Upper lobe of right lung (tissue), 1 donor: ENCODE measurements around the gene RING1. TPM values are rescaled to one million over a fixed set of nuclear protein-coding genes. Genes with fewer than 3 reads are reported as not detected.
A peak's percentile ranks its signal among the peaks of the same experiment; 100 is the strongest.

Source experiments
- ATAC-seq: fragments of 200-7000 bp; cut with Tn5 transposase; one replicate; pipeline ENCODE4 v1.9.1; 2020; ENCODE audit warnings: mild to moderate bottlenecking, moderate library complexity
- DNase-seq: peaks from one replicate; pipeline ENCODE4 v3.0.0-alpha.2; 2020
- H3K27ac ChIP-seq: fragments of 200-600 bp; one replicate; pipeline ENCODE4 v1.8.0; 2022
- H3K27me3 ChIP-seq: fragments of 200-600 bp; one replicate; pipeline ENCODE4 v1.8.0; 2022; ENCODE audit warnings: mild to moderate bottlenecking
- H3K36me3 ChIP-seq: fragments of 200-600 bp; one replicate; pipeline ENCODE4 v1.8.0; 2022
- H3K4me1 ChIP-seq: fragments of 200-600 bp; one replicate; pipeline ENCODE4 v1.8.0; 2022
- H3K4me3 ChIP-seq: fragments of 200-600 bp; one replicate; pipeline ENCODE4 v1.8.0; 2022; ENCODE audit warnings: mild to moderate bottlenecking
- H3K9me3 ChIP-seq: fragments of 200-600 bp; one replicate; pipeline ENCODE4 v1.8.0; 2022
- intact Hi-C: fragments of 100-400 bp; cut with DNase I; formaldehyde crosslinking; loops from one replicate; pipeline ENCODE4 v1.11.0; 2022
- total RNA-seq: library from RNA; stranded (reverse); fragmentation: NEBNext Ultra II Directional; extraction: Animal tissue kit (Norgen Biotek cat#: 25700); gene quantifications from one replicate; pipeline ENCODE4 v1.2.1, GENCODE V29; 2021
- TF ChIP-seq, protein P1 (sequence below): fragments of 200-600 bp; IDR thresholded peaks from one replicate; pipeline ENCODE4 v1.8.0; 2022; ENCODE audit warnings: antibody characterized with exemption
- donor health status: DM: no; HTN: yes; CAD: no; lungs with severe emphysema.

The RING1 gene
- total RNA-seq, 1 donor from 2014 or later: 42.0 TPM

DNA sequence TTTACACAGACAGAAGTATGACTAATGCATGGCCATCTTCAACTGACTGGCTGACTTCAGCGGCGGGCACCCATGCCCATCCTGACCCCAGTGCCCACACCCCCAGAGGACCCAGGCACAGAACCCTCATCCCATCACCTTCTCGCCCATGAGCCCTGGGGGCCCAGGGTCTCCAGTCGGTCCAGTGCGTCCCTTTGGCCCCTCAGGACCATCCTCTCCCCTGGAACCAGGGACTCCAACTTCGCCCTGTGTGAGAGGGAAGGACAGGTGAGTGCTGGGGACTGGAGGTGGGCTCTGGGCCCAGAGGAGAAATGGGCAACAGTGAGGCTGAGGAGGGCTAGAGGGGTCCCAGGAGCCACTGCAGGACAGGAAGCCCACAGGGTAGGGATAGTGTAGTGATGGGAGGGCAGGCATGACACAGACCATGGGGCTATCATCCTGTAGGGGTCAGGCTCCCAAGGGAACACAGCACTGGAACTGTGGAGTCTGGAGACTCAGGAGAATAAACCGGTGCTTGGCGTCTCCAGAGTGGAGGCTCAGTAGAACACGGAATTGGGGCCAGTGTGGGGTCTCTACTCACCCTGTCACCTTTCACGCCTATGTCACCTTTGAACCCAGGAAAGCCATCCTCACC, 32.7 kb upstream of the RING1 start:
- no peaks in the 10 kb centered on the region for H3K27me3 ChIP-seq
- H3K27ac ChIP-seq: no peak overlapping the region
- no peak overlapping the region for H3K4me3 ChIP-seq
- ATAC-seq: no peak
- DNase-seq: peak; percentile 40
- TF ChIP-seq, protein P1, sequence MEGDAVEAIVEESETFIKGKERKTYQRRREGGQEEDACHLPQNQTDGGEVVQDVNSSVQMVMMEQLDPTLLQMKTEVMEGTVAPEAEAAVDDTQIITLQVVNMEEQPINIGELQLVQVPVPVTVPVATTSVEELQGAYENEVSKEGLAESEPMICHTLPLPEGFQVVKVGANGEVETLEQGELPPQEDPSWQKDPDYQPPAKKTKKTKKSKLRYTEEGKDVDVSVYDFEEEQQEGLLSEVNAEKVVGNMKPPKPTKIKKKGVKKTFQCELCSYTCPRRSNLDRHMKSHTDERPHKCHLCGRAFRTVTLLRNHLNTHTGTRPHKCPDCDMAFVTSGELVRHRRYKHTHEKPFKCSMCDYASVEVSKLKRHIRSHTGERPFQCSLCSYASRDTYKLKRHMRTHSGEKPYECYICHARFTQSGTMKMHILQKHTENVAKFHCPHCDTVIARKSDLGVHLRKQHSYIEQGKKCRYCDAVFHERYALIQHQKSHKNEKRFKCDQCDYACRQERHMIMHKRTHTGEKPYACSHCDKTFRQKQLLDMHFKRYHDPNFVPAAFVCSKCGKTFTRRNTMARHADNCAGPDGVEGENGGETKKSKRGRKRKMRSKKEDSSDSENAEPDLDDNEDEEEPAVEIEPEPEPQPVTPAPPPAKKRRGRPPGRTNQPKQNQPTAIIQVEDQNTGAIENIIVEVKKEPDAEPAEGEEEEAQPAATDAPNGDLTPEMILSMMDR: no peak
- H3K4me1 ChIP-seq: no peaks in the 10 kb centered on the region
- no peaks in the 10 kb centered on the region for H3K36me3 ChIP-seq
- H3K9me3 ChIP-seq: no peaks in the 10 kb centered on the region
- intact Hi-C loops: no loop called here

DNA sequence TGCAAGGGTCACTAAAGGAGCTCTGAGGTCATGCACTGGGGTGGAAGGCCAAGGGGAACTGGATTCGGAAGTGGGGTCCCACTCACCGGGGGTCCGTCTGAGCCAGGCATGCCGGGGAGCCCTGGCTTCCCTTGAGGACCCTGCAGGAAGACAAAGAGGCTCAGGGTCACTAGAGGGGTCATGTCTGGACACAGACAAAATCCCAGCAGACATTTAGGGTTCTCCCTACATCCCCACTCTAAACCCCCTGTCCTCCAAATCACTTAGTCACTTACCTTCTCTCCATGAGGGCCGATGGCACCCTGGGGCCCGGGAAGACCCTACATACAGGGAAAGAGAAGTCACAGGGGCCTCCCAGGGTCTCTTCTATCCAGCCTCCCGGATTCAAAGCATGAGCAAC, 31.4 kb upstream of the RING1 start:
- peak; percentile 39 for DNase-seq
- H3K36me3 ChIP-seq: no peaks in the 10 kb centered on the region
- ATAC-seq: no peak
- H3K4me1 ChIP-seq: no peaks in the 10 kb centered on the region
- no peak overlapping the region for H3K4me3 ChIP-seq
- TF ChIP-seq, protein P1: no peak
- intact Hi-C loops: no loop called here
- H3K9me3 ChIP-seq: no peaks in the 10 kb centered on the region
- no peaks in the 10 kb centered on the region for H3K27me3 ChIP-seq
- H3K27ac ChIP-seq: no peak overlapping the region

DNA sequence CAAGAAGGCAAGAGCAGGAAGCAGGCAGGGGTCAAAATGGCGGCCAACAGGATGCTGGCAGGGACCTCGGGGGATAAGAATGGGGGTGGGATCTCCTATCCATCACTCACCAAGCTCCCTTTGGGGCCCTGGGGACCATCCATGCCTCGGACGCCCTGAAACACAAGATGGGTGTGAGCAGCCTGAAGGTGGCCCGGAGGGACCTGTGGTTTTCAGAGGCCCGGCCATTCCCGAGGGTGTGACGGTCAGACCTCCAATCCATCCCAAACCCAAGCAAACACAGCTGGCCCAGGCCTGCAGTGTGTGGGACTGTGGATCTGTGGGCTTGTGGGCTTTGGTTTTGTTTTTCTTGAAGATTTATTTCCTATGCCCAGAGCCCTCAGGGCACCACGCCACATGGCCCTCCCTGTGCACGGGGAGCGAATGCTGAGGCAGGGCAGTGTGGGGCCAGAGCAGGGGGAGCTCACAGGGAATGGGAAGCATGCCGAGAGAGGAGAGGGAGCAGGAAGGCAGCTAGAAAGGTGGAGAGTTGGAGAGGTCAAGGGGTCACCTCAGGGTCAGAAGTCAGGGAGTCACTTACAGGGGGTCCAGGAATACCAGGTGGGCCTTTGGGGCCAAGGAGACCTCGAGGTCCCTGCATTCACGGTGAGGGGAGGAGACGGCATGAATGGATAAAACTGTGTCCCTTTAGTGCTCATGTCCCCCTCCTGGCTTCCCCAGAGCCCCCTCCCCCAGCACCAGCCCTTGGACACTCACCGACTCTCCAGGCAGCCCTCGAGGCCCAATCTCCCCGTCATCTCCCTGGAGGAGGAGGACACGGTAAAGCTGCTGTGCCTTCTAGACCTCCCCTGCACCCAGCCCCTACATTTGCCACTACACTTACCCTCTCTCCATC, 30.5 kb upstream of the RING1 start:
- DNase-seq: no peak
- H3K4me1 ChIP-seq: no peaks in the 10 kb centered on the region
- H3K4me3 ChIP-seq: no peak overlapping the region
- intact Hi-C loops: no loop called here
- no peaks in the 10 kb centered on the region for H3K9me3 ChIP-seq
- H3K27ac ChIP-seq: no peak overlapping the region
- ATAC-seq: no peak
- TF ChIP-seq, protein P1: no peak
- no peaks in the 10 kb centered on the region for H3K27me3 ChIP-seq
- no peaks in the 10 kb centered on the region for H3K36me3 ChIP-seq

DNA sequence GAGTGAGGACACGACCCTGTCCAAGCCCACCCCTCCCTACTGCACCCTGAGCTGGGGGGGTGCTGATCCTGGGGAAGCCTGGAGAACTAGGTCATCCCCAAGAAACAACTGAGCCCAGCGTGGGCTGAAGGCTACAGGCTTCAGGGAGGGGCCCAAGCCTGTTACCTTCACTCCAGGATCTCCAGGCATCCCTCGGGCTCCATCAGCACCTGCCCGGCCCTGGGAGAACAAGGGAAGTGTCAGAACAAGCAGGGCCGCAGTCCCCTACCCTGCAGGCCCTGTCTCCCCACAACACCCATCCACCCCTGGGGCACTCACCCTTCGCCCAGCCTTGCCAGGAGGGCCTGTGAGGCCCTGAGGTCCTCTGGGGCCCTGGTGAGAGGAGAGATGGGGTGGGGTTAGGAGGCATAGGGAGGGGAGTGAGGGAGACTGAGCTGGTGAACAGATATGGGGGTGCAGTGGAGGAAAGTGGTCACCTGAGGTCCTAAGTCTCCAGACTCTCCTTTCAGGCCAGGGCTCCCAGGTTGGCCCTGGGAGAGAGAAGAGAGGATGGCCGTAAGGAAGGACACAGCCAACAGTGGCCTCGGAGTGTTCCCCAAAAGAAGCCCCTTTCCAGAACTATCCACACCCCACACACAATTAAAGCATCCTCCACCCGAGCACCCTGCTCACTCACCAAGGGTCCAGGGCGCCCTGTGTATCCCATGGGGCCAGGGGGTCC, 29.4 kb upstream of the RING1 start:
- no peak for DNase-seq
- intact Hi-C loops: no loop called here
- no peaks in the 10 kb centered on the region for H3K4me1 ChIP-seq
- ATAC-seq: no peak
- no peak overlapping the region for H3K4me3 ChIP-seq
- no peak overlapping the region for H3K27ac ChIP-seq
- no peaks in the 10 kb centered on the region for H3K36me3 ChIP-seq
- no peaks in the 10 kb centered on the region for H3K27me3 ChIP-seq
- TF ChIP-seq, protein P1: no peak
- no peaks in the 10 kb centered on the region for H3K9me3 ChIP-seq

DNA sequence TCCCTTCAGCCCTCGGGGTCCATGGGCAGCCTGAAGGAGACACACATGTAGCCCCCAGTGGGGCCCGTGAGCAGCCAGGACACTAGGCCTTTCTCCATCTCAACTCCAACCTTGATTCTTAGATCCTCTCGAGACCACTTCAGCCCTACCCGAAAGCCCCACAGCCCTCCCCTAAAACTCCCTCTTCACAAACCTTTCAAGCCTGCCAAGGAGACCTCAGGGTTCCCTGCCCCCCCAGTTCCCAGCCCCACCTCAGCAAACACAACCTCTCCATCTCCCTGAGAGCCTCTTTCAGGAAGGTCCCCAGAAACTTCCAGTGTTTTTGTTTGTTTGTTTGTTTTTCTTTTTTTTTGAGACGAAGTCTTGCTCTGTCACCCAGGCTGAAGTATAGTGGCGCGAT, 27.2 kb upstream of the RING1 start:
- H3K36me3 ChIP-seq: no peaks in the 10 kb centered on the region
- no peak for ATAC-seq
- no peak overlapping the region for H3K4me3 ChIP-seq
- intact Hi-C loops: no loop called here
- H3K27me3 ChIP-seq: no peaks in the 10 kb centered on the region
- no peaks in the 10 kb centered on the region for H3K4me1 ChIP-seq
- H3K27ac ChIP-seq: no peak overlapping the region
- H3K9me3 ChIP-seq: no peaks in the 10 kb centered on the region
- TF ChIP-seq, protein P1: no peak
- no peak for DNase-seq
